Osteocyte (in vitro differentiated cells): Measurements from ENCODE around the gene CD24. TPM values are rescaled to one million over a fixed set of nuclear protein-coding genes. Genes with fewer than 3 reads are reported as not detected.

Source experiments
- DNase-seq: peaks from one replicate; pipeline ENCODE4 v3.0.0; 2021; ENCODE audit warnings: mixed read lengths; ENCODE audit not compliant: unreplicated experiment; ENCODE audit errors: extremely low spot score
- H3K27ac Mint-ChIP-seq: one replicate; pipeline ENCODE4 v1.8.0; 2021; ENCODE audit warnings: mild to moderate bottlenecking, mixed read lengths; ENCODE audit not compliant: unreplicated experiment
- H3K27me3 Mint-ChIP-seq: one replicate; pipeline ENCODE4 v1.8.0; 2021; ENCODE audit warnings: mixed read lengths; ENCODE audit not compliant: unreplicated experiment
- H3K36me3 Mint-ChIP-seq: one replicate; pipeline ENCODE4 v1.8.0; 2021; ENCODE audit warnings: mixed read lengths; ENCODE audit not compliant: unreplicated experiment
- H3K4me1 Mint-ChIP-seq: one replicate; pipeline ENCODE4 v1.8.0; 2021; ENCODE audit warnings: mixed read lengths; ENCODE audit not compliant: unreplicated experiment
- H3K4me3 Mint-ChIP-seq: one replicate; pipeline ENCODE4 v1.8.0; 2021; ENCODE audit warnings: mild to moderate bottlenecking, moderate library complexity, mixed read lengths; ENCODE audit not compliant: unreplicated experiment
- H3K9me3 Mint-ChIP-seq: one replicate; pipeline ENCODE4 v1.8.0; 2021; ENCODE audit warnings: mixed read lengths; ENCODE audit not compliant: unreplicated experiment
- total RNA-seq: library from RNA; stranded (reverse); gene quantifications from 2 replicates; pipeline ENCODE4 v1.2.1, GENCODE V29; 2021
- TF ChIP-seq, protein P1 (sequence below): fragments of 200-600 bp; sonication (generic); IDR thresholded peaks from 2 replicates; pipeline ENCODE4 v1.5.0; 2021; ENCODE audit warnings: antibody characterized with exemption, mild to moderate bottlenecking, moderate library complexity

Gene CD24
- total RNA-seq, 1 donor from 2014 or later, result 0.30 TPM

DNA sequence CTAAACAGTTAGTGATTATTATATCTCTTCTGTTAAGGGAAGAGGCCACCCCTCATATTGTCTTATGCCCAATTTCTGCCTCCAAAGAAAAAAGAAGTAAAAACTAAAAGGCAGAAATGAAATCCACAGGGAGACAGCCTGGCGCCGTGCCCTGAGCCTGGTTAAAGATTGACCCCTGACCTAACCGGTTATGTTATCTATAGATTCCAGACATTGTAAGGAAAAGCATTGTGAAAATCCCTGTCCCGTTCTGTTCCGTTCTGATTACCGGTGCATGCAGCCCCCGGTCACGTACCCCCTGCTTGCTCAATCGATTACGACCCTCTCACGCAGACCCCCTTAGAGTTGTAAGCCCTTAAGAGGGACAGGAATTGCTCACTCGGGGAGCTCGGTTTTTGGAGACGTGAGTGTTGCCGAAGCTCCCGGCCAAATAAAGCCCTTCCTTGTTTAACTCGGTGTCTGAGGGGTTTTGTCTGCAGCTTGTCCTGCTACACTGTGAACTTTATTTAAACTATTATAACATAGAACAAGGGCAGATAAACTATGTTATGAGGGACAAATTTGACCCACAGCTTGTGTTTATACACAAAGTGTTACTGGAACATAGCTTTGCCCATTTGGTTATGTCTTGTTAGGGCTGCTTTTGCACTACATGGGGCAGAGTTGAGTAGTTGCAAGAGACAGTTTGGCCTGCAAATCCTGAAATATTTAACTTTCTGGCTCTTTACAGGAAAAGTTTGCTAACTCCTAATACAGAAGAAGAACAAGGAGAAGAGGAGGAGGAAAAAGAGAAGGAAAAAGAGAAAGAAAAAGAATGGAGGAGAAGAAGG, 49.6 kb downstream of the CD24 start:
- peak; percentile 40 for DNase-seq
- Mint-ChIP-seq H3K4me1 (no peaks in the 10 kb centered on the region), H3K4me3 (no peak overlapping the region), H3K27me3 (peaks cover 36% of the 10 kb centered on the region), H3K27ac (no peak overlapping the region), H3K9me3 (no peaks in the 10 kb centered on the region), H3K36me3 (no peaks in the 10 kb centered on the region)
- TF ChIP-seq, protein P1, sequence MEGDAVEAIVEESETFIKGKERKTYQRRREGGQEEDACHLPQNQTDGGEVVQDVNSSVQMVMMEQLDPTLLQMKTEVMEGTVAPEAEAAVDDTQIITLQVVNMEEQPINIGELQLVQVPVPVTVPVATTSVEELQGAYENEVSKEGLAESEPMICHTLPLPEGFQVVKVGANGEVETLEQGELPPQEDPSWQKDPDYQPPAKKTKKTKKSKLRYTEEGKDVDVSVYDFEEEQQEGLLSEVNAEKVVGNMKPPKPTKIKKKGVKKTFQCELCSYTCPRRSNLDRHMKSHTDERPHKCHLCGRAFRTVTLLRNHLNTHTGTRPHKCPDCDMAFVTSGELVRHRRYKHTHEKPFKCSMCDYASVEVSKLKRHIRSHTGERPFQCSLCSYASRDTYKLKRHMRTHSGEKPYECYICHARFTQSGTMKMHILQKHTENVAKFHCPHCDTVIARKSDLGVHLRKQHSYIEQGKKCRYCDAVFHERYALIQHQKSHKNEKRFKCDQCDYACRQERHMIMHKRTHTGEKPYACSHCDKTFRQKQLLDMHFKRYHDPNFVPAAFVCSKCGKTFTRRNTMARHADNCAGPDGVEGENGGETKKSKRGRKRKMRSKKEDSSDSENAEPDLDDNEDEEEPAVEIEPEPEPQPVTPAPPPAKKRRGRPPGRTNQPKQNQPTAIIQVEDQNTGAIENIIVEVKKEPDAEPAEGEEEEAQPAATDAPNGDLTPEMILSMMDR, result no peak

DNA sequence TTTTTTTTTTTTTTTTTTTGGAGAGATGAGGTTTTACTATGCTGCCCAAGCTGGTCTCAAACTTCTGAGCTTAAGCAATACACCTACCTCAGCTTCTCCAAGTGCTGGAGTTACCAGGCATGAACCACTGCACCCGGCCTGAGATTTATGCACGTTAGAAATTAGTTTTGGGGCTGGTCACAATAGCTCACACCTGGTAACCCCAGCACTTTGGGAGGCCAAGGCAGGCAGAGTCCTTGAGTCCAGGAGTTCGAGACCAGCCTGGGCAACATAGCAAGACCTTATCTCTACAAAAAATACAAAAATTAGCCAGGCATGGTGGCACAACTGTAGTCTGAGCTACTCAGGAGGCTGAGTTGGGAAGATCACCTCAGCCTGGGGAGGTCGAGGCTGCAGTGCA, 51.9 kb downstream of the CD24 start:
- Mint-ChIP-seq H3K9me3 (no peaks in the 10 kb centered on the region), H3K36me3 (no peaks in the 10 kb centered on the region), H3K27ac (no peak overlapping the region), H3K4me1 (no peaks in the 10 kb centered on the region), H3K4me3 (no peak overlapping the region), H3K27me3 (peaks cover 47% of the 10 kb centered on the region)
- DNase-seq, result peak; percentile 59
- TF ChIP-seq, protein P1, result no peak

Other genes with a start within 250 kb of the CD24 start
- gene MTRES1, start 53.5 kb upstream of the CD24 start, total RNA-seq, result 19.1 and 19.7 TPM in 2 replicates
- gene BEND3, start 140.8 kb upstream of the CD24 start, total RNA-seq, result 4.4 and 4.5 TPM in 2 replicates